ENCODE data around the gene ZNF133. TPM values are rescaled to one million over a fixed set of nuclear protein-coding genes. Genes with fewer than 3 reads are reported as not detected.
"Not testable (repeated sequence)": the region's sequence is repeated elsewhere in the genome, so short reads cannot be mapped to it uniquely, and the experiment has no call there.

The ZNF133 gene
- polyA plus RNA-seq, 1 donor from 2014 or later: 71.2 TPM

DNA sequence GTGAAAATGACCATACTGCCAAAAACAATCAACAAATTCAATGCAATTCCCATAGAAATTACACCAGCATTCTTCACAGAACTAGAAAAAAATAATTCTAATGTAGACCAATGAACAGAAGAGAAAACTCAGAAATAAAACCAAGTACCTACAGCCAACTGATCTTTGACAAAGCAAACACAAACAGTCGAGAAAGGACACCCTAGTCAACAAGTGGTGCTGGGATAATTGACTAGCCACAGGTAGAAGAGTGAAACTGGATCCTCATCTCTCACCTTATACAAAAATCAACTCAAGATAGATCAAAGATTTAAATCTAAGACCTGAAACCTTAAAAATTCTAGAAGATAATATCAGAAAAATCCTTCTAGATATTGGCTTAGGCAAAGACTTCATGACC is 44.5 kb upstream of the ZNF133 start:
- TF ChIP-seq TAF1 (IDR thresholded peaks at IDR 0.05; ENCODE audit: low read depth): no peak
- TF ChIP-seq RAD21 (conservative IDR thresholded peaks at IDR 0.05): no peak
- no peak overlapping the region for H3K4me3 ChIP-seq (ENCODE audit: low read length)
- no peaks in the 10 kb centered on the region for H3K9me2 ChIP-seq (ENCODE audit: insufficient read depth, low read length)

DNA sequence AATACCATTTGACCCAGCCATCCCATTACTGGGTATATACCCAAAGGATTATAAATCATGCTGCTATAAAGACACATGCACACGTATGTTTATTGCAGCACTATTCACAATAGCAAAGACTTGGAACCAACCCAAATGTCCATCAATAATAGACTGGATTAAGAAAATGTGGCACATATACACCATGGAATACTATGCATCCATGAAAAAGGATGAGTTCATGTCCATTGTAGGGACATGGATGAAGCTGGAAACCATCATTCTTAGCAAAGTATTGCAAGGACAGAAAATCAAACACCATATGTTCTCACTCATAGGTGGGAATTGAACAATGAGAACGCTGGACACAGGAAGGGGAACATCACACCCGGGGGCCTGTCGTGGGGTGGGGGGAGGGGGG is 39.8 kb upstream of the ZNF133 start:
- not testable (repeated sequence) for H3K4me2 ChIP-seq (ENCODE audit: low read length); H3K79me2 ChIP-seq (replicated peaks; ENCODE audit: insufficient read depth, low read length); H2AFZ ChIP-seq (ENCODE audit: low read depth, low read length); H3K9me2 ChIP-seq (ENCODE audit: insufficient read depth, low read length); H3K9ac ChIP-seq (ENCODE audit: low read length); H4K20me1 ChIP-seq (ENCODE audit: insufficient read depth); H3K27me3 ChIP-seq (ENCODE audit: insufficient read depth, low read depth, low read length); H3K9me3 ChIP-seq (ENCODE audit: low read length); H3K4me3 ChIP-seq (ENCODE audit: low read length); H3F3A ChIP-seq (ENCODE audit: insufficient read depth, low read length, poor library complexity, severe bottlenecking); H3K36me3 ChIP-seq (ENCODE audit: insufficient read depth, low read length); H3K27ac ChIP-seq (ENCODE audit: low read length)

More for the DNA sequence above, 44.5 kb upstream of the ZNF133 start:
- H2AFZ ChIP-seq (ENCODE audit: low read depth, low read length): no peak overlapping the region
- H3K27me3 ChIP-seq (ENCODE audit: insufficient read depth, low read depth, low read length): no peaks in the 10 kb centered on the region
- no peaks in the 10 kb centered on the region for H4K20me1 ChIP-seq (ENCODE audit: insufficient read depth)
- no peaks in the 10 kb centered on the region for H3F3A ChIP-seq (ENCODE audit: insufficient read depth, low read length, poor library complexity, severe bottlenecking)
- H3K9me3 ChIP-seq (ENCODE audit: low read length): no peaks in the 10 kb centered on the region
- H3K36me3 ChIP-seq (ENCODE audit: insufficient read depth, low read length): no peaks in the 10 kb centered on the region
- no peak overlapping the region for H3K4me2 ChIP-seq (ENCODE audit: low read length)
- H3K27ac ChIP-seq (ENCODE audit: low read length): no peak overlapping the region
- H3K9ac ChIP-seq (ENCODE audit: low read length): no peak overlapping the region
- H3K79me2 ChIP-seq (replicated peaks; ENCODE audit: insufficient read depth, low read length): no peaks in the 10 kb centered on the region

DNA sequence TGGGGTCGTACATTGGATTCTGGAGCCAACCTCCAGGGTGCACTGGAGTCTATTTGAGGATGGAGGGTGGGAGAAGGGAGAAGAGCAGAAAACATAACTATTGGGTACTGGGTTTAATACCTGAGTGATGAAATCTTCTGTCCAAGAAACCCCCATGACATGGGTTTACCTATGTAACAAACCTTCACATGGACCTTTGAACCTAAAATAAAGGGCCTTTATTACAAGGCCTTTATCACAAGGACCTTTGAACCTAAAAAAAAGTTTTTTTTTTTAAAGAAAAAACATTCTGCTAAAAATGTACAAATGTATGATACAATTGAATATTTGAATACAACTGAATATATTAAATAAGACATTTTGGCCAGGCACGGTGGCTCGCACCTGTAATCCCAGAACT is 38.1 kb upstream of the ZNF133 start:
- H2AFZ ChIP-seq (ENCODE audit: low read depth, low read length): no peak overlapping the region
- no peaks in the 10 kb centered on the region for H3K27me3 ChIP-seq (ENCODE audit: insufficient read depth, low read depth, low read length)
- no peaks in the 10 kb centered on the region for H3K9me2 ChIP-seq (ENCODE audit: insufficient read depth, low read length)
- H4K20me1 ChIP-seq (ENCODE audit: insufficient read depth): no peaks in the 10 kb centered on the region
- no peaks in the 10 kb centered on the region for H3F3A ChIP-seq (ENCODE audit: insufficient read depth, low read length, poor library complexity, severe bottlenecking)
- H3K4me3 ChIP-seq (ENCODE audit: low read length): no peak overlapping the region
- no peak overlapping the region for H3K4me2 ChIP-seq (ENCODE audit: low read length)
- H3K36me3 ChIP-seq (ENCODE audit: insufficient read depth, low read length): no peaks in the 10 kb centered on the region
- no peak overlapping the region for H3K27ac ChIP-seq (ENCODE audit: low read length)
- no peak overlapping the region for H3K9ac ChIP-seq (ENCODE audit: low read length)
- no peak for TF ChIP-seq RAD21 (conservative IDR thresholded peaks at IDR 0.05)
- no peak for TF ChIP-seq POLR2AphosphoS5 (IDR thresholded peaks at IDR 0.05)
- TF ChIP-seq SMC3 (conservative IDR thresholded peaks at IDR 0.05; ENCODE audit: poor library complexity): no peak
- TF ChIP-seq EZH2 (IDR thresholded peaks at IDR 0.05; ENCODE audit: borderline replicate concordance, insufficient read depth, low read length, poor library complexity, severe bottlenecking): no peak
- TF ChIP-seq EP300 (conservative IDR thresholded peaks at IDR 0.05; ENCODE audit: poor library complexity, severe bottlenecking): no peak
- TF ChIP-seq, protein P1, sequence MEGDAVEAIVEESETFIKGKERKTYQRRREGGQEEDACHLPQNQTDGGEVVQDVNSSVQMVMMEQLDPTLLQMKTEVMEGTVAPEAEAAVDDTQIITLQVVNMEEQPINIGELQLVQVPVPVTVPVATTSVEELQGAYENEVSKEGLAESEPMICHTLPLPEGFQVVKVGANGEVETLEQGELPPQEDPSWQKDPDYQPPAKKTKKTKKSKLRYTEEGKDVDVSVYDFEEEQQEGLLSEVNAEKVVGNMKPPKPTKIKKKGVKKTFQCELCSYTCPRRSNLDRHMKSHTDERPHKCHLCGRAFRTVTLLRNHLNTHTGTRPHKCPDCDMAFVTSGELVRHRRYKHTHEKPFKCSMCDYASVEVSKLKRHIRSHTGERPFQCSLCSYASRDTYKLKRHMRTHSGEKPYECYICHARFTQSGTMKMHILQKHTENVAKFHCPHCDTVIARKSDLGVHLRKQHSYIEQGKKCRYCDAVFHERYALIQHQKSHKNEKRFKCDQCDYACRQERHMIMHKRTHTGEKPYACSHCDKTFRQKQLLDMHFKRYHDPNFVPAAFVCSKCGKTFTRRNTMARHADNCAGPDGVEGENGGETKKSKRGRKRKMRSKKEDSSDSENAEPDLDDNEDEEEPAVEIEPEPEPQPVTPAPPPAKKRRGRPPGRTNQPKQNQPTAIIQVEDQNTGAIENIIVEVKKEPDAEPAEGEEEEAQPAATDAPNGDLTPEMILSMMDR (IDR thresholded peaks at IDR 0.05; ENCODE audit: poor library complexity, severe bottlenecking): no peak
- no peaks in the 10 kb centered on the region for H3K79me2 ChIP-seq (replicated peaks; ENCODE audit: insufficient read depth, low read length)
- no peaks in the 10 kb centered on the region for H3K9me3 ChIP-seq (ENCODE audit: low read length)

DNA sequence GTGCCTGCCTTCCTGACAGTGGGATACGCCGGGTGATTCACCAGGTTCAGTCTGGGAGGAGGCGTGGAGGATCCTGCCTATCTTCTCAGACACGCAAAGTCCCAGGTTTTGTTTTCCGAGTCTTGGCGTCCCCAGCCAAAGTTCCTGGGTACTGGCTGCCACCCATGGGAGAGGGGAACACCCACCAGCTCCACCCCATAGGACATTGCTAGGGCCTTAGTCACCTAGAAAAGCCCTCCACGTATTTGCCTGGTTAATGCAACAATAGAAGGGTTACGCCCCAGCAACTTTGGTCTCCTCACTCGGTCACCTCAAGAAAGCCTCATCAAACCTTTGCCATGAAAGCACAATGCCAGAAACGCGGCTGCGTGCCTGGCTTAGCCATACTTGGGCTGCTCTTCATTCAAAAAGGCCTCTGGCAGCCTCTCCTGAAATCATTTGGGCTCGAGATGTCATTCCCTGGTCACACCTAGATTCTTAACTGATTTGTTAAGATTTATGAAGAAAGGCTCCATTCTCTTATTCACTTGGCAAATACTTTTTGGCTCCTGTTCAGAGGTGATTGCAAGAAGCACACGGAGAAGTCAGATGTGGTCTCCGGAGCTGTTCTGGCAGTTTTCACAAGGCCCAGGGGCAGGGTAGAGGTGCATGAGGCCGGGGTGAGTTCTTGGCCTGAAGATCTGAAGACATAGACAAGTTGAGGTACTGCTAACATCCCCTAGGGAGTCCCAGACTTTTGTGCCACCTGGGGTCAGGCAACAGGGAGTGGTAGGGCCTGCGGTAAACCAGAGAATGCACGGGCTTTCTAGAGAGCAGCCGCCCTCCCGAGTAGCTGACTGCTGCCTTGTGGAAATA is 35.5 kb upstream of the ZNF133 start:
- Histone ChIP-seq H3K9me3 (ENCODE audit: low read length) (no peaks in the 10 kb centered on the region), H3K79me2 (replicated peaks; ENCODE audit: insufficient read depth, low read length) (no peaks in the 10 kb centered on the region), H3K4me2 (ENCODE audit: low read length) (no peak overlapping the region), H4K20me1 (ENCODE audit: insufficient read depth) (no peaks in the 10 kb centered on the region), H3K4me3 (ENCODE audit: low read length) (no peak overlapping the region), H3K36me3 (ENCODE audit: insufficient read depth, low read length) (no peaks in the 10 kb centered on the region), H3K9ac (ENCODE audit: low read length) (no peak overlapping the region), H3K9me2 (ENCODE audit: insufficient read depth, low read length) (no peaks in the 10 kb centered on the region), H2AFZ (ENCODE audit: low read depth, low read length) (no peak overlapping the region), H3K27ac (ENCODE audit: low read length) (no peak overlapping the region), H3F3A (ENCODE audit: insufficient read depth, low read length, poor library complexity, severe bottlenecking) (no peaks in the 10 kb centered on the region), H3K27me3 (ENCODE audit: insufficient read depth, low read depth, low read length) (no peaks in the 10 kb centered on the region)
- TF ChIP-seq TAF1 (IDR thresholded peaks at IDR 0.05; ENCODE audit: low read depth) (no peak), MXI1 (conservative IDR thresholded peaks at IDR 0.05; ENCODE audit: poor library complexity, severe bottlenecking) (no peak), RAD21 (conservative IDR thresholded peaks at IDR 0.05) (no peak), EZH2 (IDR thresholded peaks at IDR 0.05; ENCODE audit: borderline replicate concordance, insufficient read depth, low read length, poor library complexity, severe bottlenecking) (no peak), SMC3 (conservative IDR thresholded peaks at IDR 0.05; ENCODE audit: poor library complexity) (no peak), POLR2AphosphoS5 (IDR thresholded peaks at IDR 0.05) (no peak)
- TF ChIP-seq, protein P2, sequence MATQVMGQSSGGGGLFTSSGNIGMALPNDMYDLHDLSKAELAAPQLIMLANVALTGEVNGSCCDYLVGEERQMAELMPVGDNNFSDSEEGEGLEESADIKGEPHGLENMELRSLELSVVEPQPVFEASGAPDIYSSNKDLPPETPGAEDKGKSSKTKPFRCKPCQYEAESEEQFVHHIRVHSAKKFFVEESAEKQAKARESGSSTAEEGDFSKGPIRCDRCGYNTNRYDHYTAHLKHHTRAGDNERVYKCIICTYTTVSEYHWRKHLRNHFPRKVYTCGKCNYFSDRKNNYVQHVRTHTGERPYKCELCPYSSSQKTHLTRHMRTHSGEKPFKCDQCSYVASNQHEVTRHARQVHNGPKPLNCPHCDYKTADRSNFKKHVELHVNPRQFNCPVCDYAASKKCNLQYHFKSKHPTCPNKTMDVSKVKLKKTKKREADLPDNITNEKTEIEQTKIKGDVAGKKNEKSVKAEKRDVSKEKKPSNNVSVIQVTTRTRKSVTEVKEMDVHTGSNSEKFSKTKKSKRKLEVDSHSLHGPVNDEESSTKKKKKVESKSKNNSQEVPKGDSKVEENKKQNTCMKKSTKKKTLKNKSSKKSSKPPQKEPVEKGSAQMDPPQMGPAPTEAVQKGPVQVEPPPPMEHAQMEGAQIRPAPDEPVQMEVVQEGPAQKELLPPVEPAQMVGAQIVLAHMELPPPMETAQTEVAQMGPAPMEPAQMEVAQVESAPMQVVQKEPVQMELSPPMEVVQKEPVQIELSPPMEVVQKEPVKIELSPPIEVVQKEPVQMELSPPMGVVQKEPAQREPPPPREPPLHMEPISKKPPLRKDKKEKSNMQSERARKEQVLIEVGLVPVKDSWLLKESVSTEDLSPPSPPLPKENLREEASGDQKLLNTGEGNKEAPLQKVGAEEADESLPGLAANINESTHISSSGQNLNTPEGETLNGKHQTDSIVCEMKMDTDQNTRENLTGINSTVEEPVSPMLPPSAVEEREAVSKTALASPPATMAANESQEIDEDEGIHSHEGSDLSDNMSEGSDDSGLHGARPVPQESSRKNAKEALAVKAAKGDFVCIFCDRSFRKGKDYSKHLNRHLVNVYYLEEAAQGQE (IDR thresholded peaks at IDR 0.05; ENCODE audit: borderline replicate concordance): no peak

Data from neural cell (in vitro differentiated cells).